Lower leg skin (tissue), 3 donors: ENCODE data around the gene ZDHHC8.

Experiments used
- CTCF ChIP-seq, 3 donors: fragments of 450-650 bp; IDR thresholded peaks; one replicate each; pipeline ENCODE4 v1.5.1; 2016; ENCODE audit warnings: antibody characterized with exemption in 3 of 3, mild to moderate bottlenecking in 3 of 3, moderate library complexity in 2 of 3
- POLR2A ChIP-seq, 2 donors: fragments of 450-650 bp; IDR thresholded peaks; one replicate each; pipeline ENCODE4 v1.6.1; 2016 to 2017; ENCODE audit warnings: antibody characterized with exemption in 2 of 2, mild to moderate bottlenecking in 1 of 2, moderate library complexity in 1 of 2

- TF ChIP-seq CTCF (IDR thresholded peaks at IDR 0.05), result no peak
- TF ChIP-seq POLR2A (IDR thresholded peaks at IDR 0.05), result no peak
These were observed 50.8 kb downstream of the ZDHHC8 start for GRCh38 chr22:20182365-20182764.
